Measurements from ENCODE around the gene COL4A5.

DNA sequence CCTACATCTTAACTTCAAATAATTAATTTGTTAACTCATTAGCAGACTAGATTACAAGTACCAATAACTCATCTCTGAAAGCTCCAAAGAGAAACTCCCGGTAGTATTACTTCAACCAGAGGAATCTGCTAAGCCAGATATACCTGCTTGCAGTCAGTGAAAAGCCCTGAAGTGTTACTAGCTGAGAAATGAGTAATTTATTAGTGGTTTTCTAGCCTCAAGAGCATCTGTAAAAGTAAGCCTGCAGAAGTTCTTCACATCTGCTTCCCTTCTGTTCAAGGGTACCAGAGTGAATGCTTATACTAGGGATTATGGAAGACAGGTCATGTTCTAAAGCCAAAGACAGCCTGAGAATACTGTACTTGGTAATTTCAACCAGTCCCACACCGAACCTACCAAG is 262.0 kb downstream of the COL4A5 start:
- TF ChIP-seq POLR2AphosphoS5 (IDR thresholded peaks at IDR 0.05; ENCODE audit: low read depth, low read length) (no peak), POLR2A (IDR thresholded peaks at IDR 0.05; ENCODE audit: low read depth, low read length) (no peak), TAF1 (IDR thresholded peaks at IDR 0.05; ENCODE audit: low read depth, low read length) (no peak), PAX5 (IDR thresholded peaks at IDR 0.05; ENCODE audit: insufficient read depth, low read length, severe bottlenecking) (no peak), SPI1 (IDR thresholded peaks at IDR 0.05; ENCODE audit: low read depth, low read length) (no peak)

All from GM12891 (cell line).